WTC11 (cell line): ENCODE data around the gene TULP1. TPM values are rescaled to one million over a fixed set of nuclear protein-coding genes. Genes with fewer than 3 reads are reported as not detected.

Source experiments
- ATAC-seq: fragments of 200-7000 bp; cut with Tn5 transposase; 2 replicates; pipeline ENCODE4 v1.10.0; 2021; ENCODE audit warnings: mild to moderate bottlenecking, moderate library complexity
- CTCF ChIA-PET: fragments of 300-600 bp; sonication (Branson Sonifier 250); formaldehyde crosslinking; loops from one replicate; lab custom pipeline; 2021; ENCODE audit warnings: antibody characterized with exemption; lab: Charles Lee
- POLR2A ChIA-PET: fragments of 350-600 bp; sonication (Branson Sonifier 250); formaldehyde crosslinking; loops from one replicate; lab custom pipeline; 2021; ENCODE audit warnings: antibody characterized with exemption; lab: Charles Lee
- DNase-seq: peaks from one replicate; pipeline ENCODE4 v3.0.0; 2021; ENCODE audit warnings: low spot score
- H3K27ac Mint-ChIP-seq: 2 replicates; pipeline ENCODE4 v1.8.0; 2021; ENCODE audit warnings: mixed read lengths
- H3K27me3 Mint-ChIP-seq: 2 replicates; pipeline ENCODE4 v1.8.0; 2021; ENCODE audit warnings: low read depth, mild to moderate bottlenecking, moderate library complexity, mixed read lengths
- H3K36me3 Mint-ChIP-seq: 2 replicates; pipeline ENCODE4 v1.8.0; 2021; ENCODE audit warnings: mixed read lengths
- H3K4me1 Mint-ChIP-seq: 2 replicates; pipeline ENCODE4 v1.8.0; 2022; ENCODE audit warnings: mixed read lengths
- H3K4me3 Mint-ChIP-seq: 2 replicates; pipeline ENCODE4 v1.8.0; 2021; ENCODE audit warnings: mild to moderate bottlenecking, moderate library complexity, mixed read lengths
- H3K9me3 Mint-ChIP-seq: 2 replicates; pipeline ENCODE4 v1.8.0; 2021; ENCODE audit warnings: mixed read lengths
- CREM ChIP-seq: sonication (generic); formaldehyde crosslinking; IDR thresholded peaks from 2 replicates; pipeline ENCODE4 v1.8.1; 2022; ENCODE audit warnings: mild to moderate bottlenecking, missing genetic modification reagents, moderate library complexity
- ELF4 ChIP-seq: sonication (generic); formaldehyde crosslinking; IDR thresholded peaks from 2 replicates; pipeline ENCODE4 v1.8.1; 2022; ENCODE audit warnings: low read depth, mild to moderate bottlenecking, moderate library complexity, missing genetic modification reagents
- EMX1 ChIP-seq: fragments of 250-450 bp; sonication (Bioruptor Pico); IDR thresholded peaks from 2 replicates; pipeline ENCODE4 v1.8.0; 2021; ENCODE audit warnings: mild to moderate bottlenecking
- ESRRA ChIP-seq: sonication (generic); formaldehyde crosslinking; IDR thresholded peaks from 2 replicates; pipeline ENCODE4 v1.8.1; 2022; ENCODE audit warnings: mild to moderate bottlenecking, missing genetic modification reagents, borderline replicate concordance
- FOXK1 ChIP-seq: sonication (generic); formaldehyde crosslinking; IDR thresholded peaks from 2 replicates; pipeline ENCODE4 v1.8.0; 2022; ENCODE audit warnings: mild to moderate bottlenecking, moderate library complexity, missing genetic modification reagents
- GABPB1 ChIP-seq: sonication (generic); formaldehyde crosslinking; IDR thresholded peaks from 2 replicates; pipeline ENCODE4 v1.8.1; 2023; ENCODE audit warnings: mild to moderate bottlenecking, missing genetic modification reagents
- HMGXB4 ChIP-seq: sonication (generic); formaldehyde crosslinking; IDR thresholded peaks from 2 replicates; pipeline ENCODE4 v1.8.1; 2023; ENCODE audit warnings: mild to moderate bottlenecking, moderate library complexity, missing genetic modification reagents
- IRF2 ChIP-seq: sonication (generic); formaldehyde crosslinking; IDR thresholded peaks from 2 replicates; pipeline ENCODE4 v1.8.0; 2022; ENCODE audit warnings: low read depth, missing genetic modification reagents, borderline replicate concordance
- JAZF1 ChIP-seq: fragments of 250-450 bp; sonication (Bioruptor Pico); IDR thresholded peaks from 2 replicates; pipeline ENCODE4 v1.9.0; 2021; ENCODE audit warnings: moderate library complexity, mild to moderate bottlenecking, inconsistent platforms
- JUN ChIP-seq: sonication (generic); formaldehyde crosslinking; IDR thresholded peaks from 2 replicates; pipeline ENCODE4 v1.8.0; 2023; ENCODE audit warnings: mild to moderate bottlenecking, missing genetic modification reagents
- MXD4 ChIP-seq: fragments of 250-450 bp; sonication (Bioruptor Pico); IDR thresholded peaks from 2 replicates; pipeline ENCODE4 v1.8.0; 2021; ENCODE audit warnings: mild to moderate bottlenecking, moderate library complexity, borderline replicate concordance
- MYBL2 ChIP-seq: sonication (generic); formaldehyde crosslinking; IDR thresholded peaks from 2 replicates; pipeline ENCODE4 v1.8.1; 2023; ENCODE audit warnings: mild to moderate bottlenecking, moderate library complexity, missing genetic modification reagents
- SMAD3 ChIP-seq: sonication (generic); formaldehyde crosslinking; IDR thresholded peaks from 2 replicates; pipeline ENCODE4 v1.8.0; 2022; ENCODE audit warnings: missing genetic modification reagents, mild to moderate bottlenecking, borderline replicate concordance
- SMAD4 ChIP-seq: sonication (generic); formaldehyde crosslinking; IDR thresholded peaks from 2 replicates; pipeline ENCODE4 v1.8.0; 2022; ENCODE audit warnings: mild to moderate bottlenecking, missing genetic modification reagents
- SP1 ChIP-seq: sonication (generic); formaldehyde crosslinking; conservative IDR thresholded peaks from 2 replicates; pipeline ENCODE4 v1.8.1; 2022; ENCODE audit warnings: missing genetic modification reagents
- TP53 ChIP-seq: sonication (generic); formaldehyde crosslinking; IDR thresholded peaks from 2 replicates; pipeline ENCODE4 v1.8.1; 2023; ENCODE audit warnings: mild to moderate bottlenecking, missing genetic modification reagents
- ZBTB21 ChIP-seq: sonication (generic); formaldehyde crosslinking; IDR thresholded peaks from 2 replicates; pipeline ENCODE4 v1.8.1; 2023; ENCODE audit warnings: mild to moderate bottlenecking, missing genetic modification reagents, borderline replicate concordance
- ZNF232 ChIP-seq: sonication (generic); formaldehyde crosslinking; IDR thresholded peaks from 2 replicates; pipeline ENCODE4 v1.8.0; 2022; ENCODE audit warnings: mild to moderate bottlenecking, missing genetic modification reagents
- ZNF263 ChIP-seq: sonication (generic); formaldehyde crosslinking; IDR thresholded peaks from 2 replicates; pipeline ENCODE4 v1.8.1; 2022; ENCODE audit warnings: low read depth, mild to moderate bottlenecking, moderate library complexity, missing genetic modification reagents
- ZNF416 ChIP-seq: fragments of 250-450 bp; sonication (Bioruptor Pico); IDR thresholded peaks from 2 replicates; pipeline ENCODE4 v1.9.0; 2021; ENCODE audit warnings: mild to moderate bottlenecking, inconsistent platforms
- ZNF423 ChIP-seq: fragments of 250-450 bp; sonication (Bioruptor Pico); IDR thresholded peaks from 2 replicates; pipeline ENCODE4 v2.1.2; 2022; ENCODE audit warnings: mild to moderate bottlenecking, moderate library complexity
- ZSCAN18 ChIP-seq: fragments of 250-450 bp; sonication (Bioruptor Pico); IDR thresholded peaks from 2 replicates; pipeline ENCODE4 v2.1.2; 2022; ENCODE audit warnings: mild to moderate bottlenecking, moderate library complexity
- total RNA-seq: library from RNA; stranded (reverse); gene quantifications from 3 replicates; pipeline ENCODE4 v1.2.3, GENCODE V29; 2021
- TF ChIP-seq, protein P1 (sequence below): sonication (generic); formaldehyde crosslinking; IDR thresholded peaks from 2 replicates; pipeline ENCODE4 v1.8.0; 2022; ENCODE audit warnings: mild to moderate bottlenecking, missing genetic modification reagents
- TF ChIP-seq, protein P2 (sequence below): sonication (generic); formaldehyde crosslinking; IDR thresholded peaks from 2 replicates; pipeline ENCODE4 v1.8.0; 2023; ENCODE audit warnings: missing genetic modification reagents

Gene TULP1
- total RNA-seq, 1 experiment from 2014 or later: 2.9 TPM

DNA sequence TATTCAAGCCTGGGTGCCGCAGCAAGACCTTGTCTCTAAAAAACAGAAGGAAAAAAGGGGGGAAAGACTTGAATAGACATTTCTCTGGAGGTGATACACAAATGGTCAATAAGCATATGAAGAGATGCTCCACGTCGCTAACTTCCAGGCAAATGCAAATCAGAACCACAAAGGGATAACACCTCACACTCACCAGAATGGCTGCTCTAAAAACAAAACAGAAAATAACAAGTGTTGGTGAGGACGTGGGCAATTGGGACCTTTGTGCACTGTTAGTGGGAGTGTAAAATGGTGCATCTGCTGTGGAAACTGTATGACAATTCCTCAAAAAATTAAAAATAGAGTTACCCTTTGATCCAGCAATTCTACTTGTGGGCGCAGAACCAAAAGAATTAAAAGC lies 48.4 kb upstream of the TULP1 start:
- Mint-ChIP-seq H3K9me3 (no peaks in the 10 kb centered on the region), H3K27ac (no peak overlapping the region; the same call in 1 of the 2 replicates), H3K27me3 (no peaks in the 10 kb centered on the region), H3K4me1 (peaks cover 31% of the 10 kb centered on the region), H3K4me3 (no peak overlapping the region), H3K36me3 (no peaks in the 10 kb centered on the region)
- TF ChIP-seq, protein P1, sequence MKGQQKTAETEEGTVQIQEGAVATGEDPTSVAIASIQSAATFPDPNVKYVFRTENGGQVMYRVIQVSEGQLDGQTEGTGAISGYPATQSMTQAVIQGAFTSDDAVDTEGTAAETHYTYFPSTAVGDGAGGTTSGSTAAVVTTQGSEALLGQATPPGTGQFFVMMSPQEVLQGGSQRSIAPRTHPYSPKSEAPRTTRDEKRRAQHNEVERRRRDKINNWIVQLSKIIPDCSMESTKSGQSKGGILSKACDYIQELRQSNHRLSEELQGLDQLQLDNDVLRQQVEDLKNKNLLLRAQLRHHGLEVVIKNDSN (CRISPR knock-in tag): no peak
- TF ChIP-seq SMAD3 (CRISPR knock-in tag) (no peak), FOXK1 (CRISPR knock-in tag) (no peak), MXD4 (CRISPR knock-in tag) (no peak), JAZF1 (CRISPR knock-in tag) (no peak), ZNF416 (CRISPR knock-in tag) (no peak), MYBL2 (CRISPR knock-in tag) (no peak), ZSCAN18 (CRISPR knock-in tag) (no peak)
- TF ChIP-seq, protein P2, sequence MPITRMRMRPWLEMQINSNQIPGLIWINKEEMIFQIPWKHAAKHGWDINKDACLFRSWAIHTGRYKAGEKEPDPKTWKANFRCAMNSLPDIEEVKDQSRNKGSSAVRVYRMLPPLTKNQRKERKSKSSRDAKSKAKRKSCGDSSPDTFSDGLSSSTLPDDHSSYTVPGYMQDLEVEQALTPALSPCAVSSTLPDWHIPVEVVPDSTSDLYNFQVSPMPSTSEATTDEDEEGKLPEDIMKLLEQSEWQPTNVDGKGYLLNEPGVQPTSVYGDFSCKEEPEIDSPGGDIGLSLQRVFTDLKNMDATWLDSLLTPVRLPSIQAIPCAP (CRISPR knock-in tag): no peak
- ChIA-PET CTCF (interaction anchor here (1.1 to 5.7 kb wide), 5 partner anchors 9 to 38 kb away, joined by 3 to 31 read pairs (median 4); no protein-coding TSS in a partner anchor), POLR2A (interaction anchor here (0.5 kb wide), 1 partner anchor 1608 kb away, joined by 3 read pairs; no protein-coding TSS in a partner anchor)
- DNase-seq (no peak), ATAC-seq (no peak)

DNA sequence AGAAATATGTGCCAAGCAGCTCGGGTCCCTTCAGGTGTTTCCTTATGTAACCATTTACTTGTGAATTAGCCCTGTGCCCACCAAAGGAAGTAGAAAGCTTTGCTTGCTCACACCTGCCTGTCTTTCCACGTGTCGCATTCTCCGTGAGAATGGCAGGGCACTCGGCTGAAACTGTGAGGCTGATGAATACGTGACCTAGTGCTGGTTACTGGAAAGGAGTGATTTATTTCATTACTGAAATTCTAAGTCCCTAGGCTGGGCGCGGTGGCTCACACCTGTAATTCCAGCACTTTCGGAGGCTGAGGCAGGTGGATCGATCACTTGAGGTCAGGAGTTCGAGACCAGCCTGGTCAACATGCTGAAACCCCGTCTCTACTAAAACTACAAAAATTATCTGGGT lies 45.9 kb upstream of the TULP1 start:
- peaks cover 23% of the 10 kb centered on the region for H3K4me1 Mint-ChIP-seq
- ChIA-PET CTCF (interaction anchor here (2.3 kb wide), 1 partner anchor 36 kb away, joined by 14 read pairs; no protein-coding TSS in a partner anchor), POLR2A (no interaction called here)
- no peaks in the 10 kb centered on the region for H3K9me3 Mint-ChIP-seq
- H3K36me3 Mint-ChIP-seq: no peaks in the 10 kb centered on the region
- no peak overlapping the region for H3K27ac Mint-ChIP-seq
- H3K4me3 Mint-ChIP-seq: no peak overlapping the region
- ATAC-seq: no peak
- TF ChIP-seq CREM (no peak), IRF2 (CRISPR knock-in tag) (no peak), JUN (no peak), ZNF423 (no peak), EMX1 (CRISPR knock-in tag) (no peak), ZBTB21 (no peak), ZNF263 (CRISPR knock-in tag) (no peak), SP1 (CRISPR knock-in tag) (no peak)
- TF ChIP-seq, protein P2 (CRISPR knock-in tag): no peak
- TF ChIP-seq, protein P1 (CRISPR knock-in tag): no peak
- H3K27me3 Mint-ChIP-seq: no peaks in the 10 kb centered on the region
- DNase-seq: no peak

DNA sequence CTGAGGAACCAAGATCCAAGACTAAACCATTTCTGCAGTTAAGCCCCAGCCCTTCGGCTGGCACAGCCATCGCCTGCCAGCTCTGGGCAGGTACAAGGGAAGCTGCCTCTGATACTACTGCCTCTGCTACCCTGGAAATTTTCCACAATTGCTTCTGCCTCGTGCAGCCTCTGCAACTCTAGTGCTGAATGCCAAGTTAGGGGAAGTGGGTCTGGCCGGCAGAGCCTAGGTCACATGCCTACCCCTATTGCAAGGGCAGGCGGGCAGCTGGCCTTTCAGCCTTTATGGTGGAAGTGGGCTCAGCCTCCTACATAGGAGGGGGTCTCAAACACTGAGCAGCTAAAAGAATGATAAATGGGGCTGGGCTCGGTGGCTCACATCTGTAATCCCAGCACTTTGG lies 44.5 kb upstream of the TULP1 start:
- TF ChIP-seq ELF4 (CRISPR knock-in tag): no peak
- no peak for TF ChIP-seq HMGXB4
- no peak for TF ChIP-seq TP53 (CRISPR knock-in tag)
- TF ChIP-seq ZNF232: no peak
- no peak for TF ChIP-seq ESRRA (CRISPR knock-in tag)
- TF ChIP-seq GABPB1 (CRISPR knock-in tag): no peak
- TF ChIP-seq SMAD4 (CRISPR knock-in tag): no peak
- ATAC-seq (no peak), DNase-seq (no peak)
- H3K4me1 Mint-ChIP-seq: peaks cover 18% of the 10 kb centered on the region
- CTCF ChIA-PET: interaction anchor here (8.4 kb wide), 1 partner anchor 35 kb away, joined by 147 read pairs; no protein-coding TSS in a partner anchor
- H3K27ac Mint-ChIP-seq: no peak overlapping the region
- H3K27me3 Mint-ChIP-seq: no peaks in the 10 kb centered on the region
- no peak overlapping the region for H3K4me3 Mint-ChIP-seq
- POLR2A ChIA-PET: interaction anchor here (0.6 kb wide), 1 partner anchor 224 kb away, joined by 5 read pairs; no protein-coding TSS in a partner anchor
- no peaks in the 10 kb centered on the region for H3K9me3 Mint-ChIP-seq
- no peaks in the 10 kb centered on the region for H3K36me3 Mint-ChIP-seq
